LNCaP clone FGC (cell line): ENCODE results near the gene PLA2G2C.
"Not testable (repeated sequence)": the region's sequence is repeated elsewhere in the genome, so short reads cannot be mapped to it uniquely, and the experiment has no call there.

Experiments
- DNase-seq: peaks from one replicate; pipeline ENCODE4 v3.0.0-alpha.2; 2011; ENCODE audit warnings: low read depth
- H3K4me3 ChIP-seq: 2 replicates; pipeline ENCODE4 v1.5.1; 2011; ENCODE audit warnings: mild to moderate bottlenecking, low read depth, low read length, control low read depth
- CTCF ChIP-seq: IDR thresholded peaks from 2 replicates; pipeline ENCODE4 v1.5.1; 2012; ENCODE audit warnings: mild to moderate bottlenecking; ENCODE audit not compliant: control insufficient read depth, insufficient read depth; ENCODE audit errors: extremely low read depth

Gene PLA2G2C

GRCh38 chr1:20137604-20138003, 48.7 kb downstream of the PLA2G2C start:
- no peak for TF ChIP-seq CTCF

GRCh38 chr1:20137055-20137454, 49.3 kb downstream of the PLA2G2C start:
- TF ChIP-seq CTCF = no peak
- H3K4me3 ChIP-seq = no peak overlapping the region
- peak; percentile 75 for DNase-seq

More at GRCh38 chr1:20137604-20138003, 48.7 kb downstream of the PLA2G2C start:
- no peak for DNase-seq
- no peak overlapping the region for H3K4me3 ChIP-seq

- H3K4me3 ChIP-seq = no peak overlapping the region
Measured at GRCh38 chr1:20136249-20136648, 50.1 kb downstream of the PLA2G2C start.

GRCh38 chr1:20134995-20135394, 51.3 kb downstream of the PLA2G2C start:
- no peak for DNase-seq
- no peak overlapping the region for H3K4me3 ChIP-seq
- TF ChIP-seq CTCF = no peak

More at GRCh38 chr1:20136249-20136648, 50.1 kb downstream of the PLA2G2C start:
- no peak for DNase-seq
- no peak for TF ChIP-seq CTCF

- not testable (repeated sequence) for H3K4me3 ChIP-seq, DNase-seq
Measured at GRCh38 chr1:20130518-20130917, 55.8 kb downstream of the PLA2G2C start.

GRCh38 chr1:20126806-20127440, 59.4 kb downstream of the PLA2G2C start:
- no peak for TF ChIP-seq CTCF
- H3K4me3 ChIP-seq = no peak overlapping the region
- DNase-seq = no peak

- H3K4me3 ChIP-seq = no peak overlapping the region
- TF ChIP-seq CTCF = no peak
- DNase-seq = no peak
Measured at GRCh38 chr1:20126041-20126805, 60.1 kb downstream of the PLA2G2C start.
